Kidney (tissue), 14 donors: ENCODE results near the gene ISL2. TPM values are rescaled to one million over a fixed set of nuclear protein-coding genes. Genes with fewer than 3 reads are reported as not detected.

Experiments used
- DNase-seq, 5 donors: peaks; one replicate each; pipeline ENCODE4 v3.0.0-alpha.2; 2013 to 2020
- FAIRE-seq: peaks from 2 replicates; lab custom pipeline; 2012; peaks lifted over from hg19 to GRCh38; lab: Jason Lieb, UNC
- H3K27ac ChIP-seq, 2 donors: one replicate each; pipeline ENCODE4 v1.7.0; 2013; ENCODE audit warnings: low read depth in 2 of 2, low read length in 2 of 2, inconsistent platforms in 1 of 2
- H3K27me3 ChIP-seq: one replicate; pipeline ENCODE4 v1.7.1; 2013; ENCODE audit warnings: low read length, inconsistent platforms; ENCODE audit not compliant: control insufficient read depth, insufficient read depth
- H3K36me3 ChIP-seq, 3 donors: one replicate each; pipeline versions ENCODE4 v1.7.0 to v1.7.1; 2013; ENCODE audit warnings: low read length in 3 of 3, control low read depth in 1 of 3, inconsistent platforms in 1 of 3; ENCODE audit not compliant: insufficient read depth in 3 of 3, control insufficient read depth in 2 of 3
- H3K4me1 ChIP-seq, 3 donors: one replicate each; pipeline versions ENCODE4 v1.7.0 to v1.7.1; 2013; ENCODE audit warnings: low read length in 3 of 3, inconsistent platforms in 1 of 3, low read depth in 1 of 3; ENCODE audit not compliant: control insufficient read depth in 2 of 3, insufficient read depth in 2 of 3
- H3K4me3 ChIP-seq, 3 donors: one replicate each; pipeline versions ENCODE4 v1.7.0 to v1.8.1; 2013; ENCODE audit warnings: low read length in 3 of 3, control low read depth in 1 of 3, inconsistent platforms in 1 of 3
- H3K9ac ChIP-seq, 3 donors: one replicate each; pipeline versions ENCODE4 v1.7.0 to v1.7.1; 2013; ENCODE audit warnings: low read length in 3 of 3, control low read depth in 1 of 3, inconsistent platforms in 1 of 3
- H3K9me3 ChIP-seq, 3 donors: one replicate each; pipeline versions ENCODE4 v1.7.0 to v1.7.1; 2013; ENCODE audit warnings: low read length in 3 of 3, control low read depth in 1 of 3, inconsistent platforms in 1 of 3; ENCODE audit not compliant: control insufficient read depth in 2 of 3, insufficient read depth in 1 of 3
- CTCF ChIP-seq: IDR thresholded peaks from 3 replicates; pipeline ENCODE4 v1.5.1; 2012; ENCODE audit warnings: mild to moderate bottlenecking, moderate library complexity, borderline replicate concordance; ENCODE audit not compliant: insufficient read depth; ENCODE audit errors: extremely low read depth
- intact Hi-C: fragments of 100-400 bp; cut with DNase I; formaldehyde crosslinking; loops from one replicate; pipeline ENCODE4 v1.11.1; 2022
- polyA plus RNA-seq: library from polyadenylated mRNA; stranded (reverse); fragments of 350-450 nt; fragmentation: Illumina TruSeq; extraction: RNeasy Lipid Tissue Mini Kit (QIAGEN cat#74804); gene quantifications from one replicate; pipeline ENCODE4 v1.2.3, GENCODE V29; 2014; ENCODE audit warnings: low read depth, low replicate concordance; ENCODE audit not compliant: insufficient read depth
- total RNA-seq: library from RNA; stranded (reverse); fragmentation: NEBNext Ultra II Directional; extraction: Animal tissue kit (Norgen Biotek cat#: 25700); gene quantifications from one replicate; pipeline ENCODE4 v1.2.1, GENCODE V29; 2021
- donor health status: control.
- donor health status: control.
- donor health status: control.
- donor health status: control.
- donor health status: control.
- donor health status: DM: yes; HTN: yes; CAD: no.
- donor health status: Normal renal cell carcinoma (clear cell type).

Gene ISL2
- total and polyA plus RNA-seq, 2 donors from 2014 or later, result 0.44 TPM; not detected in 1

DNA sequence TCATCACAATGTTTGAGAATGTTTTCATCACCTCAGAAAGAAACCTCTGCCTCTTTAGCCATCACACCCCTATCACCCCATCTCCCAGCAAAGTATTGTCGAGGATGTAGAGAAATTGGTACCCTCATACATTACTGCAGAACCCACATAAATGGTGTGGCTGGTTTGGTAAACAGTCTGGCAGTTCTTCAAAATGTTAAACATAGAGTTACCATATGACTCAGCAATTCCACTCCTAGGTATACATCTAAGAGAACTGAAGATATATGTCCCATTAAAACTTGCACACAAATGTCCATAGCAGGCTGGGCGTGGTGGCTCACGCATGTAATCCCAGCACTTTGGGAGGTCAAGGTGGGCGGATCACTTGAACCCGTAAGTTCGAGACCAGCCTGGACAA is 16.6 kb upstream of the ISL2 start:
- TF ChIP-seq CTCF, result no peak
- no peaks in the 10 kb centered on the region for H3K36me3 ChIP-seq
- H3K9me3 ChIP-seq, result no peaks in the 10 kb centered on the region
- no peak overlapping the region for H3K4me3 ChIP-seq
- intact Hi-C loops, result no loop called here
- no peaks in the 10 kb centered on the region for H3K27me3 ChIP-seq
- no peaks in the 10 kb centered on the region for H3K4me1 ChIP-seq
- no peak for DNase-seq
- H3K9ac ChIP-seq, result no peak overlapping the region
- no peak overlapping the region for H3K27ac ChIP-seq
- FAIRE-seq, result no peak

DNA sequence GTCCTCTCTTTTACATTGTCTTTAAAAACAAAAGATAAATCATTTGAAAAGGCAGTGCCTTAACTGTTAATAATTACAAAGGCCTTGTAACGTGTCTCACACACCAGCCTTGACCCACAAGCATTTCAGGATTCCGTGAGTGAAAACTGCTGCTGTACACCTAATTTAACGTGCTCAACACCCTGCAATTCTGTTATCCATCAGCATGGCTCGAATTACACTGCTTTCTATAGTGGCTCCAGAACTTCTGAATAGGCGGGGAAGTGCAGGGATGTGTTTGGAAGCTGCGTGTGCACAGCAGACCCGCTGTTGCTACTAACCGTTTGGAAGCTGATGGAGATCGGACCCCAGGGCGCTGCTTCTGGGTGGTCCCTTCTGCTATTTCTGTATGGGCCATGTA is 15.4 kb upstream of the ISL2 start:
- Histone ChIP-seq H3K9me3 (no peaks in the 10 kb centered on the region), H3K27ac (no peak overlapping the region), H3K9ac (no peak overlapping the region), H3K4me1 (no peaks in the 10 kb centered on the region), H3K36me3 (no peaks in the 10 kb centered on the region), H3K27me3 (no peaks in the 10 kb centered on the region), H3K4me3 (no peak overlapping the region)
- FAIRE-seq (no peak), DNase-seq (no peak)
- no peak for TF ChIP-seq CTCF
- intact Hi-C loops, result no loop called here

DNA sequence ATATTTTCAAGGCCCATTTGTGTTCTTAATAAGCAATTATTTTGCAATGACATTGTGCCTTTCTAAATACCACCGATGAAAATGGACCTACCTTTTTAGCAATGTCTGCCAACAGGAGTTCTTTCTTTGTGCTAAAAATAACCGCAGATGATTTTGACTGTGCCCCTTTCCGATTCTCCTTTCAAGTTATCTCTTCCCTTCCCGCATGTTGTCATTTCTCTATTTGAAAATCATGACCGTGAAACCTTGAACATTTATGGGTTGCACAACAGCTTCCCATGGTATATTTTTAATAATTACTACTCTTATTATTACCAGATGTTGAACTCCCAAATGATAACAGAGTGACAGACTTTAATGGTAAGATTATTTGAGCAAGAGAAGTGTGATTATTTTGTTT is 15.0 kb upstream of the ISL2 start:
- DNase-seq (no peak), FAIRE-seq (no peak)
- Histone ChIP-seq H3K9ac (no peak overlapping the region), H3K27ac (no peak overlapping the region), H3K4me3 (no peak overlapping the region), H3K4me1 (no peaks in the 10 kb centered on the region), H3K9me3 (no peaks in the 10 kb centered on the region), H3K27me3 (no peaks in the 10 kb centered on the region), H3K36me3 (no peaks in the 10 kb centered on the region)
- intact Hi-C loops, result no loop called here
- no peak for TF ChIP-seq CTCF

- FAIRE-seq (no peak), DNase-seq (no peak)
- Histone ChIP-seq H3K9me3 (no peaks in the 10 kb centered on the region), H3K4me3 (no peak overlapping the region), H3K27ac (no peak overlapping the region), H3K9ac (no peak overlapping the region), H3K4me1 (no peaks in the 10 kb centered on the region), H3K36me3 (no peaks in the 10 kb centered on the region), H3K27me3 (no peaks in the 10 kb centered on the region)
- intact Hi-C loops, result no loop called here
- no peak for TF ChIP-seq CTCF
Measured at GRCh38 chr15:76324066-76324465, 12.5 kb upstream of the ISL2 start.
